GM04504 (cell line): ENCODE measurements around the gene TXN2.
A peak's percentile ranks its signal among the peaks of the same experiment; 100 is the strongest.

Experiments
- DNase-seq: peaks from one replicate; pipeline ENCODE4 v3.0.0-alpha.2; 2012; ENCODE audit warnings: low read depth

The TXN2 gene

DNA sequence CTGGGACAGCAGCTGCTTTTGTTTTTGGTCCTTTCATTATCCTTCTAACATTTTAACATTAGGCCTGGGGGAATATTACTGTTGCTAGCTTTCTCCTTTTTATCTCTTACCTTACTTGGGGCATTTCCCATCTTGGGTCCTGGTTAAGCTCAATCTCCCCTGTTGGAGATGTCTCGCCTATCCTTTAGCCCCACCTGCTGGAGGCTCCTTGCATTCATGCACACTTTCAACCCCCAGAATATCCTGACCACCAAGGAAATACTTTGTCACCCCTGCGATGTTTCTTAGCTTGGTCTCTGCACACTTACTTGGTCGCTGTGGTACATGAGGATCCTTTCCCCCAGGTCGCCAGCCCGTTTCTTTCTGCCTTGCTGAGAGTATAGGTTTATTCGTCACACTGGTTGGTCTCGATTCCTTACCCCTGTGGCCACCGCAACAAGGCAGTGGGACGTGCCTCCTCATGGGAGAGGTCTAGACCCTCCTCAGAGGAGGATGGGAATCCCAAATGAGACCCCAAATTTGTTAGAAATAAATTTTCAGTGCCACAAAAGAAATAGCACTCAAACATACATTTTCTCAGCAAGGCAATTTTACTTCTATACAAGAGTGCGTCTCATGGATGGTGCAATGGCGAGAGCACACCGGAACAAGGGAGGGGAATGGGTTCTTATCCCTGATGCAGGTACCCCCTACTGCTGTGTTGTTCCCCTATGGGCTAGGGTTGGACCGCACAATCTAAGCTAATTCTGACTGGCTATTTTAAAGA lies 5.4 kb upstream of the TXN2 start:
- DNase-seq: no peak

DNA sequence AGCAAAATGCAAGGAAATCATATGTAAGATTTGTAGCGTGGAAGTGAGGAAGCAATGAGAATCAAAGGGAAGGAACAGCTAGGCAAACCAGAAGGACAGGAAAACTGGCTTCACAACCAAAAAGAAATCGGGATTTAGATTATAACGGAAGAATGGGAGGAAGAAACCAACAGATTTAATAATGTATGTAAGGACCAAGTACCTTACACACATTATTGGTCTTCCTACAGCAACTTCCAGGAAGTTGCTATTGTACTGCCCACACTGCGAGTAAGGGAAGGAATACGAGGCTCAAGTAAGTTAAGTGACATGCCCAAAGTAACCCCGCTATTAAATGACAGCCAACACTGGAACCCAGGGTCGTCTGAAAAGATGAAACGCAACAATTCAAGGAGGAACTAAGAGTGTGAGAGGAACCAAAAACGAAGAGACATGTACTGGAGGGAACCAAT lies 473 bp downstream of the TXN2 start:
- DNase-seq: no peak

DNA sequence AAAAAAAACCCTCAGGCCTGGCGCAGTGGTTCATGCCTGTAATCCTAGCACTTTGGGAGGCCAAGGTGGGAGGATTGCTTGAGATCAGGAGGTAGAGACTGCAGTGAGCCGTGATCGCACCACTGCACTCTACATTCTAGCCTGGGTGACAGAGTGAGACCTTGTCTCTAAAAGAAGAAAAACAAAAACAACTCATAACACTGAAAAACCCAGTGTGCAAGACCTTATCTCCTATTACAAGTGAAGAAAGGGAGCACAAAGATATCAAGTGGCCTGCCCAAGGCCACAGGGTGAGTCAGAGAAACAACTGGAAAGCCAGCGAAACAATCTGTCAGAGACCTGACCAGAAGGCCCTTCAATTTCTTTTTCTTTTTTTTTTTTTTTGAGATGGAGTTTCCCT lies 2.5 kb downstream of the TXN2 start:
- DNase-seq: no peak

DNA sequence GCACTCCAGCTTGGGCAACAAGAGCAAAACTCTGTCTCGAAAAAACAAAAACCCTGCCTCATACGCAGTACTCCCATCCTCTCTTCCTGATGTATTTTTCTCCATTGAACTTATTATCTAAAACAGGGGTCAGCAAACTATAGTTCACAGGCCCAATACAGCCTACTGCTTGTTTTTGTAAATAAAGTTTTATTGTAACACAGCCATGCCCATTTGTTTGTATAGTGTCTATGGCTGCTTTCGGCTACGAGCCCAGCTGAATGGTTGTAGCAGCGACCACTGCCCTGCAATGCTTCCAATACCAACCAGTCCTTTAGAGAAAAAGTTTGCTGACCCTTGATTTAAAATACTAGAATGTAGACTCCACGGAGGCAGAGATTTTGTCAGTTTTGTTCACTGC lies 6.1 kb downstream of the TXN2 start:
- no peak for DNase-seq

DNA sequence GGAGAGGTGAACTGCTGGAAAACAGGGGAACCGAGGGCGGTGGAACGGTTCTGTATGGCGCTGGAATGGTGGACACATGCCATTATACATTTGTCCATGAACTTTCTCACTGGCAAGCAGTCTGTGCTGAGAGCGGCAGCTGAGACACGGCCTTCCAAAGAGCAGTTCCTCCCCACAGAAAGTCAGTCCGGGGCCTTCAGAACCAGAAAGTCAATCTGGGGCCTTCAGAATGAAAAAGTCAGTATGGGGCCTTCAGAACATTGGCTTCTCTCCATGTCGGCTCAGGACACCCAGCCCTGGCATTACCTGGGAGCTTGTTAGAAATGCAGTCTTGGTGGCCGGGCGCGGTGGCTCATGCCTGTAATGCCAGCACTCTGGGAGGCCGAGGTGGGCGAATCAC lies 8.8 kb downstream of the TXN2 start:
- no peak for DNase-seq

DNA sequence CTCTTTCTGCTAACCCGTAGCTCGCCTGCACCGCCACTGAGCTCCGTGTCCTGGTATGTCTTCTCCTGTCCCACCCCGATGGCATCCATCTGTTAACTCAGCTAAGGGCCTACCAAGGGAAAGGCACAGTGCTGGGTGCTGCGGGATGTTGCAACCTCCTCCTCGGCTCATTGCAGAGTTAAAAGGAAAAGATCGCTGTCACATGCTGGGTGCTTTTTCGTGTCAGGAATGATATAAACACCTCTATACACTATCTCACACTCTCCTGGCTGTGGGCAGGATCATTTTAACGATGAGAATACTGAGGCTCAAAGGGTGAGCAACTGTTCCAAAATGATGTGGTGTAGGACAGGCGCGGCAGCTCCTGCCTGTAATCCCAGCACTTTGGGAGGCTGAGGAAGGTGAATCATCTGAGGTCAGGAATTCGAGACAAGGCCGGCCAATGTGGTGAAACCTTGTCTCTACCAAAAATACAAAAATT lies 10.1 kb downstream of the TXN2 start:
- no peak for DNase-seq

DNA sequence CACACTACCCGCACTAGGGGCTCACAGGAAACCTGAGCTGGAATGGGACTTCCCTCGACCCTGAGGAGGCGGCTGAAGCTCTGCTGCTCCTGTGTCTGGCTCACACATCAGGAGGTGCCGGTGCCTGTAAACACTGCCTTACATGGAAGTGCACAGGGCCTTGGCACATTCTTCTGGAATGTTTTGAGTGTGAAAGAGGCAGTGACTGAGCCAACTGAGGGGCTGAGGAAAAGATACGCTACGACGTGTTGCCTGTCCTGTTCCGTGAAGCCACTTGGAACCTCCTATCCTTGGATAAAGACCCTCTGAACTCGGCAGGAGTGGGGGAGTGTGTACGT lies 10.5 kb downstream of the TXN2 start:
- no peak for DNase-seq

DNA sequence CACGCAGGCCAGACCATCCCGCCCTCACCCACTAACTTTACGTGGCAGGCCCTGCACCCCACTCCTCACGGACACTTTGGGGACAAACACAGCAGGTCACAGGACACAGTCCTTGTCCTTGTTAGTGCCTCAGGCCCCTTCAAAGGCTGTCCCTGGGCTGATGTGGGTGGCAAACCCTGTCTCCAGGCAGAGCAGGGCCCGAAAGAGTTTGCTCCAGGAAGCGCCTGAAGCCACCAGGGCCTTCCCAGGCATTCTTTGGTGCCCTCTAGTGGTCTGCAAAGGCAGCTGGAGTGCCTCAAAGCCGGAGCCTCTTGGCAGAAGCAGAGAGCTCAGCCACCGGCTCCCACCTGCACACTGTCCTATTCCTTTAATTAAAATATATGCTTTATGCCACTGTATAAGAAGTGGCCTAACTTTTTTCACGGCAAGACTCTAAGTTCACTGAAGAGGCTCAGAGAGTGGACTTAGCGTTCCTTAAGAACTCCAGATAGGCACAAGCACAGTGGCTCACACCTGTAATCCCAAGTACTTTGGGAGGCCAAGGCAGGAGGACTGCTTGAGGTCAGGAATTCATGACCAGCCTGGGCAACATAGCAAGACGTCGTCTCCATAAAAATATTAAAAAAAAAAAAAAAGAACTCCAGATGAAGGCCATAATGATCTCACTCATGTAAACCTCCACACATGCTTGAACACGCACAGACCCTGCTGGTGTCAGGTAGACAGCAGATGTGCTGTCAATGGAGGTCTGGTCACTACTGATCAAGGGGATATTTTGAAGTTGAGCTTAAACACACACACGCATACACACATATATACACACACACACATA lies 11.1 kb downstream of the TXN2 start:
- DNase-seq: peak; percentile 73

DNA sequence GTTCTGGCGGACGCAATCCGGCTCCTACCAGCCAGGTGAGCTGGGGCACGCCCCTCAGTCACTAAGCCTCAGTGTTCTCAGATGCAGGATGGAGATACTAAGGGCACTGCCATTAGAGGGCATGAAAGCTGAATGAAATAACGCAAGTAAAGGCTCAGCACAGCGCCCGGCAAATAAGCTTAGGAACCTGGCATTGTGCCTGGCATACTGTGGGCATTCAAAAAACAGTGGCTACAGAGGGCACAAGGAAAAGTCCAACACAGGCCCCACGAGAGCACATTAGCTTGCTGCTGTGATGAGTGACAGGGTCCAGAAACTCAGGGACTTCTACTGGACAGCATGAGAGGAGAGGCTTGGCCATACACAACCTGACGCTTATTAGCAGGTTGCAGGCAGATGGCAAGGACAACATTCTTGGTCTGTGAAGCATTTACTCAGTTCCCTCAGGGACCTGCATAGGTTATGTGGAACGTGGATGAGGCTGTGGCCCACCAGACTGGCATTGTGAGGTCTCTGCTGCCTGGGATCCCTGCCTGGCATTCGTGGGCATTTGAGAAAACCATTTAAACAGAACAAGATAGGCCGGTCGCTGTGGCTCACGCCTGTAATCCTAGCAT lies 12.2 kb downstream of the TXN2 start:
- no peak for DNase-seq

DNA sequence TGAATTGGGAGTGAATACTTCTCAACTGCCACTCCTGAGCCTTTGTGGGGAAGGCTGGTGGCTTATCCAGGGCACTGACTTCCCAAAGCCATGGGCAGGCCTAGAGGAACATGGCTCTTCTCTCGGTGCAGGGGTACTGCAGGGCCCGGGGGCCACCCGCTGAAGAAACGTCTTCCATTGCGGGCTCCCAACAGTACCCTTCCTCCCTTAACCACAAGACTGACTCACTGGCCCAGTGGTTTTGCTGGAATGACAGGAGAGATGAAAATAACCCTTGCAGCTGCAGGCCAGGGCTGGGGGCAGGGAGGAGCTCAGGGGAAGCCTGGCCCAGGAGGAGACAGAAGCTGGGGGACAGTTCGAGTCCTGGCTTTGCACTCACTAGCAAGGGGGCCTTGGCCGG lies 13.5 kb downstream of the TXN2 start:
- DNase-seq: peak; percentile 87

DNA sequence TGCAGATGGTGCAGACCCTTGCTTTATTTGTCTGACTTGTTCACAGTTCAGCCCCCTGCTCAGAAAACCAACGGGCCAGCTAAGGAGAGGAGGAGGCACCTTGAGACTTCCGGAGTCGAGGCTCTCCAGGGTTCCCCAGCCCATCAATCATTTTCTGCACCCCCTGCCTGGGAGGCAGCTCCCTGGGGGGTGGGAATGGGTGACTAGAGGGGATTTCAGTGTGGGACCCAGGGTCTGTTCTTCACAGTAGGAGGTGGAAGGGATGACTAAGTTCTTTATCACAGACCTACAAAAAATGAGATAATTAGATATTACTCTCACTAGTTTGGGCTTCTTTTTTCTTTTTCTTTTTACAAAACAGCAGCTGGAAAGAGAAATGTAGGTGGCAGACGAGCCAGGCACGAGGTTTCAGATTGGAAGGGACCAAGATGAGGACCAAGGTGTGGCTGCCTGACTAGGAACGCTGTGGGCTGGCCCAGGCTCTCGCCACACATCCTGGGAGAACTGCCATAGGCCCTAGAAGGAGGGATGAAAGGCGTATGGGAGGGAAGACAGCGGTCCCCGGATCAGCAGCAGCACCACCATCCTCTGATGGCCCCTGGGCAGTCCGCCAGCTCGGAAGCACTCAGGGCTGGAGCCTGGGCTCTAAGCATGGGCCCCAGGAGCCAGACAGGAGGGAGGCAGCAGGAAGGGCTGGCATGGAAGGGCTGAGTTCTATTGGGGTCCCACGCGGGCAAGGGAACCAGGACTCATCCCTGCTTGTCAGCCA lies 14.2 kb downstream of the TXN2 start:
- peak; percentile 60 for DNase-seq

DNA sequence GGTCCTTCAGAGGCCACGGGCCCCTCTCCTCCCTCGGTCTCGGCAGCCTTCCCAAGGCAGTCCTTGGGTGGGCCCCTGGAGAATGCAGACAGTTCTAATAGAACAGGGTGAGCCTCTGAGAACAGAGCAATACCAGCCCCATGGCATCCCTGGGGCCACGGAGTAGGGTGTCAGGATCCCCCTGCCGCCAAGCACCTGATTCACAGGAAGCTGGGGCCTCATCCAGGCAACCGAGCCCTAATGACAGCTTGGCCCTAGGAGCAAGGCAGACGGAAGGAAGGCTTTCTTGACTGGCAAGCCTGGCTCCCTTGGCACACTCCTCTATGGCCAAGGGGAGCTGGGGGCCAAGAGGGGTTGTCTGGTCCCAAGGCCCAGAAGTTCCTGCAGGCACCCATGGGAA lies 15.2 kb downstream of the TXN2 start:
- no peak for DNase-seq

DNA sequence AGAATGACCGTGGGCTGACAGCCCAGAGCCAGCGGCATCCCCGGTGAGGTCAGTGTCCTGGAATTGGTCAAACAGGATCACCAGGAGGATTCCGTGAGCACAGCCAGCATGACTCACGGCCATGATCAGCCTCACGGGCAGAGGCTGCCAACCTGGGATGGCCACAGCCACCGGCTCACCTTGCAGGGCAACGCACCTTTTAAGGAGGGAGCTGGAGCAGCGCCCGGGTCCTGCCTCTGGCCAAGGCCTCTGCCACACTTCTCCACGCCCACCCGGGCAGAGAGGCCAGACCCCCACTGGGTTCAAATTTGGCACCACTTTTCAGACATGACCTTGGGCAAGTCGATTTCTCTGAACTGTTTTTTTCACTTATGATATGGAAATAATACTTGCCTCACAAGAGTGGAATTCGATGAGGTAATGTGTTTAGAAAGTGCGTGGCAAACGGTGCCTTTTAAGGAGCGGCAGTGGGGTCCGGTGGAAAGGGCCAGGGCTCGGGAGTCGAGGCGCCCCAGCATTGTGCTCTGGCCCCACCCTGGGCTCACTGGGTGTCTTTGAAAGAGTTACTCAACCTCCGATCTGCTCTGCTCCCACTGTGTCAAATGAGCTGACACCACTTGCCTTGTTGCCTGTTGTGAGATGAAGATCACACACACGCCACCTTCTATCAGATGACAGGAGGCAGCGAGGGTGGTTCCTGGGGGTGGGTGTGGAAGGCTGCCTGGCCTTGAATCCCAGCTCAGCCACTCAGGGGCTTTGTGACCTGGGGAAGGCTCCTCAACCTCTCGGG lies 16.0 kb downstream of the TXN2 start:
- DNase-seq: peak; percentile 61

DNA sequence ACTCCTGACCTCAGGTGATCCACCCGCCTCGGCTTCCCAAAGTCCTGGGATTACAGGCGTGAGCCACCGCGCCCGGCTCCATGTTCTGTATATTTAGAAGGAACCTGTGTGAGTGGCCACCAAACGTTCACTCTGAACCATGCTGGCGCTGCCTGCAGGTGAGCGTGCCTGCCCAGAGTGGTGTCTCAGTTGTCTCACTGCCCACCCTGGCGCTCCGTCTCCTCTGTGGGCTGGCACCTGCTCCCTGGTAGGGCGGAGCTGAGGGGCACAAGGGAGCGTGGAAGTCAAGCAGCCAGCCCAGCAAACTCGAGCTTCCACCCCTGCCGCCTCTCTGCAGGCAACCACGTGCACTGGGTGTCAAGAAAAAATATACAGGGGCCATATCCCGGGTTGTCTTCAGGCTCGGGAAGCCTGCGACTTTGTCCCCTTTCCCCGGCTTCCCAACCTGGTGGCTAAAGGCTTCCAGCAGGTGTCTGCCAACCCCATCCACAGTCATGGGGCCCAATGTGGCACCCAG lies 16.7 kb downstream of the TXN2 start:
- DNase-seq: no peak

DNA sequence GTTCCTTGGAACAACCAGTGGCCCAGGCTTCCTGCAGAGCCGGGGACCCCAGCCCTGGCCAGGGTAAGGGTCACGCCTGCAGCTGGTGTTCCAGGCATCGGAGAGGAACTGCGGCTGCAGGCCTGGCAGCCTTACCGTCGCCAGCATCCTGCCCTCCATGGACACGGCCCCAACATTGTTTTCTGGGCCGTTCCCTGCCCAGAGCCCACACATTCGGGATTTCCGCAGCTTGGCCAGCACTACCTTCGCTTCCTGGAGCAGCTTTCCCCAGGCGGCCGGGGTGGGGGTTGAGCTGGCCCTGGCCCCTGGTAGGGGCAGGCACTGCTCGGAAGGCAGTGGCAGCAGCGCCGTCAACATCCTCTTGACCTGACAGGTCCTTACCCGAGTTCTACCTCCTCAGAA lies 17.7 kb downstream of the TXN2 start:
- no peak for DNase-seq

DNA sequence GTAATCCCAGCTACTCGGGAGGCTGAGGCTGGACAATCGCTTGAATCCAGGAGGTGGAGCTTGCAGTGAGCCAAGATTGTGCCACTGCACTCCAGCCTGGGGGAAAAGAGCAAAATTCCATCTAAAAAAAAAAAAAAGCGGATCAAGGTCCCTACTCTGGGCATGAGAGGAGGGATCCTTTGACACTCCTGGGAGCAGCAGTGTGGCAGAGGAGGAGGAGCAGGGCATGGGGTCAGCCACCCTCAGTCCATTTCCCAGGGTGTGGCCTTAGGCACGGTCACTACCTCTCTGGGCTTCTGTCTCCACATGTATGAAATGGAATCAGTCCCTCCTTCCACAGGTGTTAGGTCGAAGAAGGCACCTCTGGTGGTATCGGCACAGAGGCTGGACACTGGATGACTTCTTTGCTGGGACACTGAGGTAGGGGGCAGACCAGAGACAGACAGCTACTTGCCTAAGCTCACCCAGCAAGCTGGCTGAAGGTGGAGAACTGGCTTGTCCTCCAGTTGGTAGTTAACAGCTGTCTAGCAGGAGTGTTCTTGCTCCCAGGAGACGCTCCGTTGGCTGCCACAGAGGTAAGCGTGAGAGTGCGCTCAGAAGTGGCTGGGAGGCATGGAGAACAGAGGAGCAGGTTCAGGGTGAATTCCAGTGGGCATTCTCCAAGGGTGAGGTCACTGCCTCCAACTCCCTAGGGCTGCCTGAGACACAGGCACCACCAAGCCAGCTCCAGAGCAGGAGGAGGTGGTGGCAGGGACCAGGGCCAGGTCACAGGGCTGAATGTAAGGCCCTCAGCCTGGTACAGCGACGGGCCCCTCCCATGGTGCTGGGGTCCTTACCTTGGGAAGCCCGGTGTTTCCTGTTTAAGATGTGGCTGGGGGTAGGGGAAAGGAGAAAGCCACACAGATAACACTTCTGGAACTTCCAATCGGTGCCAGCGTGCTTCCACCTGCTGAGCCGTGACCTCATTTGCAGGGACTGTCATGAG lies 19.5 kb downstream of the TXN2 start:
- no peak for DNase-seq

DNA sequence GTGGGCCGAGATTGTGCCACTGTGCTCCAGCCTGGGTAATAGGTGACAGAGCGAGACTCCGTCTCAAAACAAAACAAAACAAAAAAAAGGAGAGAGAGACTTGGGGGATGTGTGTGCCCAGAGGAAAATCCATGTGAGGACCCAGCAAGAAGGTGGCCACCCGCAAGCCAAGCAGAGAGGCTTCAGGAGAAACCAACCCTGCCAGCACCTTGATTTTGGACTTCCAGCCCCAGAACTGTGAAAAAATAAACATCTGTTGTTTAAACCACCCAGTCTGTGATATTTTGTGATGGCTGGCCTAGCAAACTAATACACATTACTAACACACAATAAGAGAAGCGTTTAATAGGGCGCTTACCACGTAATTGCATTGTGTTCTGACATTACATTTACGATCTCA lies 21.2 kb downstream of the TXN2 start:
- DNase-seq: no peak

DNA sequence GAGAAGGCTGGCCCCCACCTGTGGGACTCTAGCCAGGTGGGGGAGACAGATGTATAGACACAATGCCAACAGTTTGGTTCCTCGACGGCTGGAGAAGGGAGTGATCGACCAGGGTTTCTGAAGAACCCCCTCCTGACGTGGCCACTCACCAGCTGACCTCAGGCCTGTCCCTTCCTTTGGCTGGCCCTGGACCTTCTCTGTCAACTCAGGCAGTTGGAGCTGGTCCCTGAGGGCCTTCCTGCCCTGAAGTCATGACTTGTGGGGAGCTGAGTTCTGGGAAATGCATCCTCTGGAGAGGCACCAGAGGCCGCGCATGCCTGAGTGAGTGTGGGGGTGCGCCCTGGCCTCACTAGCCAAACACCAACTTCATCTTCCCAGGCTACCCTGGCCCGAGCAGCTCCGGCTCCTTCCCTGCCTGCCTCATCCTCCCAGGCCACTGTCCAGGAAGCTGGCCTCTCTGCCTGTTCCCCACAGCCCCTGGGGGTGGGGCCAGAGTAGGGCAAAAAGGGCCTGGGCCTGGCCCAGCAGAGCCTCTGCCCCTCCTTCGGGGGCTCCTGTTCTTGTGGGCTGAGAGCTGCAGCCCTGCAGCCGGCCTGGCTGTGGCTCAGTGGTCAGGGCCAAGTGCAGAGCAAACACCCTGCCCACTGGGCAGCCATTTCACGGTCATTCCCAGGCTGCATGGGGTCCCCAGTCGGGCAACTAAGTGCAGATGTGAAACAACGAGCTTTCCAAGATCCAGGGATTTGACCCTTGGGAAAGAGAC lies 23.6 kb downstream of the TXN2 start:
- no peak for DNase-seq

DNA sequence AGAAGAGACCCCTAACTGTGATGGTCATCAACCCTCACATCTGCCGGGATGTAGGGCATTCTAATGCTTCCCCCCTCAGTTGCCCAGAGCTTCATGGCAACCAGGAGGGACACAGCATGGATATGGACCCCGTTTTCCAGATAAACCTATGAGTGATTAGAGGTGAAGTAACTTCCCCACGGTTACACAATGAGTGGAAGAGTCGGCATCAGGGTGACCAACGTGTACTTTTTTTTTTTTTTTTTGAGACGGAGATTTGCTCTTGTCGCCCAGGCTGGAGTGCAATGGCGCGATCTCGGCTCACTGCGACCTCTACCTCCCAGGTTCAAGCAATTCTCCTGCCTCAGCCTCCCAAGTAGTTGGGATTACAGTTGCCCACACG lies 25.0 kb downstream of the TXN2 start:
- DNase-seq: no peak
